HUES64 (cell line): ENCODE results near the gene RUVBL2.

Experiments
- H3K27ac ChIP-seq: 2 replicates; pipeline ENCODE4 v1.7.0; 2013; ENCODE audit warnings: low read depth, low read length, inconsistent platforms
- H3K27me3 ChIP-seq: 2 replicates; pipeline ENCODE4 v1.6.1; 2013; ENCODE audit warnings: mild to moderate bottlenecking, low read length; ENCODE audit not compliant: insufficient read depth
- H3K36me3 ChIP-seq: 2 replicates; pipeline ENCODE4 v1.6.1; 2013; ENCODE audit warnings: mild to moderate bottlenecking, low read length; ENCODE audit not compliant: insufficient read depth
- H3K4me1 ChIP-seq: 2 replicates; pipeline ENCODE4 v1.6.1; 2013; ENCODE audit warnings: mild to moderate bottlenecking, low read length, moderate library complexity; ENCODE audit not compliant: insufficient read depth
- H3K4me3 ChIP-seq: 2 replicates; pipeline ENCODE4 v1.5.1; 2013; ENCODE audit warnings: mild to moderate bottlenecking, low read length, moderate library complexity
- H3K9ac ChIP-seq: 2 replicates; pipeline ENCODE4 v1.6.1; 2013; ENCODE audit warnings: mild to moderate bottlenecking, low read depth, low read length
- H3K9me3 ChIP-seq: 2 replicates; pipeline ENCODE4 v1.6.1; 2013; ENCODE audit warnings: low read depth, low read length; ENCODE audit not compliant: insufficient read depth
- WGBS: fragments of 150-250, 120-280 bp; methylation state at CpG from one replicate; pipeline ENCODE4 v1.1.7; 2013; ENCODE audit warnings: missing lambda C conversion rate; 5-methylcytosine and 5-hydroxymethylcytosine counted together

The RUVBL2 gene

DNA sequence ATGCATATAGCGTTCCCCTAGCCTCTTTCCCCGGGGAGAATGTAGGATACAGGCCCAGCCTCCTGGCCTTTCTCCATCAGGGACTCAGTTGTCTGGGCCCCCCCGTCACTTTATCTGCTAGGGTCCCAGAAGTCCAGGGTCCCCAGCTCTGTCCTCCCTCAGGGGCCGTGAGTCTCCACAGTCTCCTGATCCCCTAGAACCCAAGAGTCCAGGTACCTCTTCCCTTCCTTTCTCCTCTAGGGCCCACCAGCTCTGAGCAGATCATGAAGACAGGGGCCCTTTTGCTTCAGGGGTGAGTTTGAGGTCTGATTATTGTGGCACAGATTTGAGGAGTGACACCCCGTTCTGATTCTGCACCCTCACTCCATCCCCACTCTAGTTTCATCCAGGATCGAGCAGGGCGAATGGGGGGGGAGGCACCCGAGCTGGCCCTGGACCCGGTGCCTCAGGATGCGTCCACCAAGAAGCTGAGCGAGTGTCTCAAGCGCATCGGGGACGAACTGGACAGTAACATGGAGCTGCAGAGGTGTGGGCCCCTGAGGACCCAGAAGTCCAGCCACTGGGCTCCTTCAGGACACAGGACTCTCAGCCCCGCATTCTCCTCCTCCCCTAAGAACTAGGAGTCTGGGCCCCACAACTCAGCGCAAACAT lies 38.3 kb upstream of the RUVBL2 start:
- 64% methylated on average over 16 of the region's 16 CpGs for WGBS
- Histone ChIP-seq H3K27me3 (no peaks in the 10 kb centered on the region), H3K9me3 (no peaks in the 10 kb centered on the region), H3K27ac (peak overlapping the region; percentile 94), H3K4me1 (no peaks in the 10 kb centered on the region; the same call in 1 of the 2 replicates), H3K4me3 (peak overlapping the region; percentile 99), H3K36me3 (peaks cover 34% of the 10 kb centered on the region), H3K9ac (peak overlapping the region; percentile 99)

DNA sequence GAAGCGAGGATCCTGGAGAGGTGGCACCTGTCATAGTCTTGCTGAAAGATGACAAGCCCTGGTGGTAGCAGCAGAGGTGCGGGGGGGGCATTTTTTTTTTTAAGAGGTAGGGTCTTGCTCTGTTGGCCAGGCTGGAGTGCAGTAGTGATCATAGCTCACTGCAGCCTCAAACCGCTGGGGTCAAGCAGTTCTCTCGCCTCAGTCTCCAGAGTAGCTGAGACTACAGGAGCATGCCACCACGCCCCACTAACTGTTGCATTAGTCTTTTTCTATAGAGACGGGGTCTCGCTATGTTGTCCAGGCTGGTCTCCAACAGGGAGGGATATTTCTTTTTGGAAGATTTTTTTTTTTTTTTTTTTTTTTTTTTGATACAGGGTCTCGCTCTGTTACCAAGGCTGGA lies 35.7 kb upstream of the RUVBL2 start:
- no peak overlapping the region for H3K4me3 ChIP-seq
- no peak overlapping the region for H3K27ac ChIP-seq
- no peaks in the 10 kb centered on the region for H3K9me3 ChIP-seq
- no peak overlapping the region for H3K9ac ChIP-seq
- H3K36me3 ChIP-seq = peaks cover 43% of the 10 kb centered on the region
- WGBS = 96% methylated on average over 8 of the region's 8 CpGs
- H3K4me1 ChIP-seq = no peaks in the 10 kb centered on the region; the same call in none of the 2 replicates
- no peaks in the 10 kb centered on the region for H3K27me3 ChIP-seq

DNA sequence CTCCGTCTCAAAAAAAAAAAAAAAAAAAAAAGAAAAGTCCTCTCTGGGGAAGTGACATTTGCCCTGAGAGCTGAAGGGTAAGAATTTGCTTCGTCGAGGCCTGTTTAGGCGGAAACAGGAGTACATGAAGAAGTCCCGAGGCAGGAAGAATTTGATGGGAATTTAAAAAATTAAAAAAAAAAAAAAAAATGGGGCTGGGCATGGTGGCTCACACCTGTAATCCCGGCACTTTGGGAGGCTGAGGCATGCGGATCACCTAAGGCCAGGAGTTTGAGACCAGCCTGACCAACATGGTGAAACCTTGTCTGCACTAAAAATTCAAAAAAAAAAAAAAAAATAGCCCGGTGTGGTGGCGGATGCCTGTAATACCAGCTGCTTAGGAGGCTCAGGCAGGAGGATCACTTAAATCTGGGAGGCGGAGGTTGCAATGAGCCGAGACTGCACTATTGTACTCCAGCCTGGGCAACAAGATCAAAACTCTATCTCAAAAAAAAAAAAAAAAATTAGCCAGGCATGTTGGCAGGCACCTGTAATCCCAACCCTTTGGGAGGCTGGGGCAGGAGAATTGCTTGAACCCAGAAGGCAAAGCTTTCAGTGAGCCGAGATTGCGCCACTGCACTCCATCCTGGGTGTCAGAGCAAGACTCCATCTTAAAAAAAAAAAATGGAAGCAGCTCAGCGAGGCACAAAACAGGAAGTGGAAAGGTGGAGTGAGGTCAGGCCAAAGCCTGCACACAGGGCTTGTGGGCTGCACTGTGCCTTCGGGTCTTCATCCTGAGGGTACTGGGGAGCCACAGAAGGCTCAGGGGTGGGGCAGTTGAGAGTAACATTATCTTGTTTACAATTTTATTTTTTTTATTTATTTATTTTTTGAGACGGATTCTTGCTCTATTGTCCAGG lies 34.1 kb upstream of the RUVBL2 start:
- Histone ChIP-seq H3K27ac (no peak overlapping the region), H3K4me1 (peaks cover 15% of the 10 kb centered on the region), H3K9ac (no peak overlapping the region)

DNA sequence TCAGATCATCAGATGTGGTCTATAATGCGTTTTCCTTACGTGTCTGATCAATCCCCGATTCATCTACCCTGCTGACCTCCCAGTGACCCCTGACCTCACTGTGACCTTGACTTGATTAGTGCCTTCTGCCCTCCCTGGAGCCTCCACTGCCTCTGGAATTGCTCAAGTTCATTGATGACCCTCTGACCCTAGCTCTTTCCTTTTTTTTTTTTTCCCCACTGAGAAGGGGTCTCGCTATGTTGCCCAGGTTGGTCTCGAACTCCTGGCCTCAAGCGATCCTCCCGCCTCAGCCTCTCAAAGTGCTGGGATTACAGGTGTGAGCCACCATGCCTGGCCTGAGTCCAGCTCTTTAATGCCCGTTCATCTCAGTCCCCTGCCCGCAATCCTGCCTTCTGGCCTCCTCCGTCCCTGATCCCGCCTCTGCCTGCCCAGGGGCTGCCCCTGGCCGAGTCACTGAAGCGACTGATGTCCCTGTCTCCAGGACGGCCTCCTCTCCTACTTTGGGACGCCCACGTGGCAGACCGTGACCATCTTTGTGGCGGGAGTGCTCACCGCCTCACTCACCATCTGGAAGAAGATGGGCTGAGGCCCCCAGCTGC lies 32.5 kb upstream of the RUVBL2 start:
- Histone ChIP-seq H3K9ac (no peak overlapping the region), H3K27ac (no peak overlapping the region), H3K27me3 (no peaks in the 10 kb centered on the region), H3K36me3 (peaks cover 41% of the 10 kb centered on the region), H3K4me1 (peaks cover 16% of the 10 kb centered on the region), H3K4me3 (no peak overlapping the region), H3K9me3 (no peaks in the 10 kb centered on the region)
- WGBS = 93% methylated on average over 19 of the region's 19 CpGs

More for the DNA sequence above, 34.1 kb upstream of the RUVBL2 start:
- H3K36me3 ChIP-seq = peaks cover 43% of the 10 kb centered on the region
- no peaks in the 10 kb centered on the region for H3K9me3 ChIP-seq
- no peaks in the 10 kb centered on the region for H3K27me3 ChIP-seq
- WGBS = 89% methylated on average over 16 of the region's 16 CpGs
- no peak overlapping the region for H3K4me3 ChIP-seq

DNA sequence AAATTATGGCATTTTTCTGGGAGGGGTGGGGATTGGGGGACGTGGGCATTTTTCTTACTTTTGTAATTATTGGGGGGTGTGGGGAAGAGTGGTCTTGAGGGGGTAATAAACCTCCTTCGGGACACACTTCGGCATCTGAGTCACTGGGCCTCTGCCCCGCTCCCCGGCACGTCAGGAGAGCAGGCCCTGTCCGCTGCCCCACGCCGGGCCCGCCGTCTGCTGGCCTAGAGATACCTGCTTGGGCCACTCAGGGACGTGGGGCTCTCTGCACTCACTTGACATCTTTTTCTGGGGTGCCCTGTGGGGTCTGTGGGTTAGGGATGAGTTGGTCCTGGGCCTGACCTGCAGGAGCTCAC lies 32.0 kb upstream of the RUVBL2 start:
- Histone ChIP-seq H3K36me3 (peaks cover 42% of the 10 kb centered on the region), H3K4me3 (no peak overlapping the region), H3K27me3 (no peaks in the 10 kb centered on the region), H3K27ac (0 out of 2 replicates have a peak overlapping the region, but pooled peaks have one; percentile 5), H3K9me3 (no peaks in the 10 kb centered on the region), H3K4me1 (peaks cover 16% of the 10 kb centered on the region), H3K9ac (no peak overlapping the region)
- 78% methylated on average over 12 of the region's 12 CpGs for WGBS

DNA sequence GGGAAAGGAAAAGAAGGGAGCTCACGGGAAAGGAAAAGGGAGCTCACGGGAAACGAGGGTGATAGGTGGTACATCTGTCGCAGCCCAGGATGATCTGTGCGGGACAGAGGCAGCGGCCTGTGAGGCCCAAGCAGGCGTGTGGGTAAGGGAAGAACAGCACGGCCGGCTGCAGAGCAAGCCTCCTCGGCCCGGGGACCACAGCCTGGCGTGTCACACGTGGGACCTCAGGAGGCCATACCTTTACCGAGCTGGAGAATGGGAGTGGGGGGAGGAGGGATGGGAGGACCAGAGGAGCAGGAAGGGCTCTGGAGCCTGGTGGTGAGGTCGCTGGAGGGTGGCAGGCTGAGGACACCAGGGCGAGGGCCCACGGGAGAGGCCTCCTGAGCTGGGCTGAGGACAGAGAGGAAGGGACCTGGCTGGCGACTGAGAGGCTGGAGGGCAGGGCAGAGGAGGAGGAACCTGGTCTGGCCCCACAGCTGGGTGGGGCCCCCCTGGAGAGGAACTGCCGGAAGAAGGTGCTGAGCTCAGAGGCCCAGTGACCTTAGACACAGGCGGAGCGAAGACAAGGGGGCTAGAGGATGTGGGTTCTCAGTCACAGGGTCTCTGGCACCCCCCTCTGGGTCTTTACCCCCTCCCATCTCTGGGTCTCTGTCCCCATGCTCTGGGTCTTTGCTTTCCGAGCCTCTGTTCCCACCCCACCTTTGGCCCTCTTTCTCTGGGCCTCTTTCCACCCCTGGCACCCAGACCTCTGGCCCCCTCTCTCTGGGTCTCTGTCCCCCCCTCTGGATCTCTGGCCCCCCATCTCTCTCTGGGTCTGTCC lies 31.4 kb upstream of the RUVBL2 start:
- Histone ChIP-seq H3K9me3 (no peaks in the 10 kb centered on the region), H3K36me3 (peaks cover 41% of the 10 kb centered on the region), H3K4me3 (no peak overlapping the region), H3K27ac (peak overlapping the region; percentile 61), H3K9ac (0 out of 2 replicates have a peak overlapping the region, but pooled peaks have one; percentile 25), H3K4me1 (peaks cover 19% of the 10 kb centered on the region), H3K27me3 (no peaks in the 10 kb centered on the region)
- WGBS = 61% methylated on average over 20 of the region's 22 CpGs

DNA sequence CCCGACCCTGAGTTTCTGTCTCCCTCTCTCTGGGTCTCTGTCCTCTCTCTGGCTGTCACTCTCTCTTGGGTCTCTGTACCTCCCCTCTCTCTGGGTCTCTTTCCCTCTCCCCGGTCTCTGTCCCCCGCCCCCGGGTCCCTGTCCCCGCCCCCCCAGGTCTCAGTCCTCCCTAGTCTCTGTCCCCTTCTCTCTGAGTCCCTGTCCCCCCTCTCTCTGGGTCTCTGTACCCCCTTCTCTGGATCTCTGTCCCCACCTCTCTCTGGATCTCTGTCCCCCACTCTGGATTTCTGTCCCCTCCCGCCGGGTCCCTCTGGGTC lies 30.9 kb upstream of the RUVBL2 start:
- peaks cover 36% of the 10 kb centered on the region for H3K36me3 ChIP-seq
- H3K27me3 ChIP-seq = no peaks in the 10 kb centered on the region
- H3K9me3 ChIP-seq = no peaks in the 10 kb centered on the region
- WGBS = 54% methylated on average over 5 of the region's 7 CpGs
- no peak overlapping the region for H3K9ac ChIP-seq
- H3K4me1 ChIP-seq = peaks cover 19% of the 10 kb centered on the region
- peak overlapping the region; percentile 61; the same call in 1 of the 2 replicates for H3K27ac ChIP-seq
- H3K4me3 ChIP-seq = no peak overlapping the region

DNA sequence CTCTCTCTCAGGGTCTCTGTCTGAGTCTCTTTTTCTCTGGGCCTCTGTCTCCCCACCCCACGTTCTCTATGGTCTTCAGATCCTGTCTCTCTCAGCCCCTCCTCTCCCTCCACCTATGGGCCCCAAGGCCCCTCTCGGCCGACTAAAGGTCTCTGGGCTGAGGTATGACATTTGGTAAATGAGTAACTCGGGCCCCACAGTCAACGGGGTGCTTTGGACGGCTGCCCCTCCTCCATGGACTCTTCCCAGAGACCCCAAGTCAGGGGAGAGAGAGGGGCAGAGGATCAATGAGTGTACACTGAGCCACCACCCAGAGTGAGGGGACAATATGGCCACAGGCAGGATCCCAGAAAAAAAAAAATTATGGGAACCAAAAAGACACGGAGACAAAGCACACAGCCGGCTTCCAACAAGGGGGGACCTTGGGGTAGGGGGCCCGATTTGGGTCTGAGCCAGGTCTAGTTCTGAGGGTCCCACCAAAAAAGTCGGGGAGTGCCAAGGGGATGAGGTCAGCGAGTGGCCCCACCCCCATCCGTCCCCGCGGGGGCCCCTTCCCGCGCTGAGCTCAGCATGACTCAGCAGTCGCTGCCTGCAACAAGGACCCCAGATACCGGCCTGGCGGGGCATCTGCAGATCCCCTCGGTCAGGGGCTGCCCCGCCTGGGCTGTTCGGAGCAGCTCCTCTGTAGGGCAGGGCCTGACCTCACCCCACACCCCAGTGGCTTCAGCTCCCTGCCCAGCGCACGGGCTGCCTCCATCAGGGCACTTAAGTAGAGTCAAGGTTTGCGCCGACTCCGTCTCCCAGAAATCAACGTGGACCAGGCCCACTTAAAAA lies 30.1 kb upstream of the RUVBL2 start:
- H3K9ac ChIP-seq = peak overlapping the region; percentile 92

DNA sequence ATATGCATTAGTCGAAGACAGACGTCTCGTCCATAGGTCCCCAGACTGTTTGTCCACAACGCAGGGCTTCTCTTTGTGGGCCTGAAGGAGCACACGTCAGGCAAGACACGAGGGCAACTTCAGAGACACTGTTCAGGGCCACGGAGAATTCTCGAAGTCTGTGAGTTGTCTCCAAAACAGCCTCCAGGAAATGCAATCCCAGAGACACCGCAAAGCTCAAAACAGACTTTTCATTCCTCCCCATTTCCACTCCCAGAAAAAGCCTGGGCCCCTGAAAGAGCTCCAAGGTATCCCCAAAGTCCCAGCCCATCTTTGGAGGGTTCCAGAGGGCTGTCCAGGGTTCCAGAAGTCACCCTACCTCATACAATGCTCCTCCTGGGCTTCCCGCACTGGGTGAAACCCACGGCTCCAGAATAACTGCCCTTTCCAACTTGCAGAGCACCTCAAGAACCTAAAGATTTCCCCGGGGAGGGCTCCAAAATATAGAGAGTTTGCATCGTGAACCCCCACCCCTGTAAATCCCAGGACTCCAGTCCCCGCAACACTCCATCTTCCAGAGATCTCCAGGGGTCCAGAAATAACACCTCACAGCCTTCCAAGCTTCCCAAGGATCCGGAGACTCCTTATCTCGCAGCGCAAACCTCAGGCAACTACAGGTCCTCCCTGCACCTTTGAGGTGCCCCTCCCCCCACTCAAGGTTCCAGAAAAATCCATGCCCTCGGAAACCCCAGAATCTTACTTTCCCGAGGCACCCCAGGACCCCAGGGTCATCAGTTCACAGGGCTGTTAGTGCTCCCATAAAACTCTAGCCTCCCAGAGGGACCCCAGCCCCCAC lies 29.3 kb upstream of the RUVBL2 start:
- Histone ChIP-seq H3K4me1 (peaks cover 19% of the 10 kb centered on the region), H3K36me3 (peaks cover 39% of the 10 kb centered on the region), H3K27me3 (no peaks in the 10 kb centered on the region), H3K4me3 (peak overlapping the region; percentile 61), H3K9ac (peak overlapping the region; percentile 92), H3K9me3 (no peaks in the 10 kb centered on the region), H3K27ac (peak overlapping the region; percentile 91)
- 23% methylated on average over 19 of the region's 19 CpGs for WGBS

More for the DNA sequence above, 30.1 kb upstream of the RUVBL2 start:
- Histone ChIP-seq H3K27me3 (no peaks in the 10 kb centered on the region), H3K9me3 (no peaks in the 10 kb centered on the region), H3K36me3 (peaks cover 36% of the 10 kb centered on the region), H3K4me3 (peak overlapping the region; percentile 61), H3K4me1 (peaks cover 19% of the 10 kb centered on the region), H3K27ac (peak overlapping the region; percentile 91)
- WGBS = 8% methylated on average over 28 of the region's 28 CpGs
